Omental fat pad (tissue), 4 donors: ENCODE results near the gene GPR15LG. TPM values are rescaled to one million over a fixed set of nuclear protein-coding genes. Genes with fewer than 3 reads are reported as not detected.

Experiments used
- ATAC-seq: fragments of 150-250 bp; one replicate; pipeline ENCODE4 v1.9.1; 2016; ENCODE audit warnings: mild to moderate bottlenecking, moderate library complexity; ENCODE audit not compliant: low FRiP score
- DNase-seq: peaks from one replicate; pipeline ENCODE4 v3.0.0-alpha.2; 2019; ENCODE audit warnings: low spot score
- total RNA-seq, 4 donors: library from RNA; depleted of rRNA; stranded (reverse); fragments of >200 nt; gene quantifications; one replicate each; pipeline ENCODE4 v1.1.0, GENCODE V29; 2016
- TF ChIP-seq, protein P1 (sequence below), 3 donors: fragments of 450-650 bp; IDR thresholded peaks; one replicate each; pipeline ENCODE4 v1.5.1; 2016 to 2017; ENCODE audit warnings: antibody characterized with exemption in 3 of 3, mild to moderate bottlenecking in 3 of 3, moderate library complexity in 2 of 3

Gene GPR15LG
- total RNA-seq, 4 donors from 2014 or later = not detected

DNA sequence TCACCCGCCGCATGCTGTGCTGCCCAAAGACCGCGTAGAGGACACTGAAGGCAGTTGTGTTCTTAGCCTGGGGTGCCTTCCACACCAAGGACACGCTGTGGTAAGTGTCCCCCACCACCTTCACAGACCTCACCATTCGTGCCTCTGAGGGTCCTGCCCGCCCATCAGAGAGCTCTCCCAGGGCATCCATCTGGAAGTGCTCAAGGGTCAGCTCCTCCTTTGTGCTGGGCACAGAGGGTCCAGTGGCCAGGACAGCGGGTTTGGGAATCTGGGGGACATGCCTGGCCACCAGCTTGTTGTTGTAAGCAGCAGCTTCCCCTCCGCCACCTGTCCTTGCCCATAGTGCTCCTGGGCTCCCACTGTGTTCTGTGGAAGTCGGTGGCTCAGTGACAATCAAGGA is 58.8 kb downstream of the GPR15LG start:
- TF ChIP-seq, protein P1, sequence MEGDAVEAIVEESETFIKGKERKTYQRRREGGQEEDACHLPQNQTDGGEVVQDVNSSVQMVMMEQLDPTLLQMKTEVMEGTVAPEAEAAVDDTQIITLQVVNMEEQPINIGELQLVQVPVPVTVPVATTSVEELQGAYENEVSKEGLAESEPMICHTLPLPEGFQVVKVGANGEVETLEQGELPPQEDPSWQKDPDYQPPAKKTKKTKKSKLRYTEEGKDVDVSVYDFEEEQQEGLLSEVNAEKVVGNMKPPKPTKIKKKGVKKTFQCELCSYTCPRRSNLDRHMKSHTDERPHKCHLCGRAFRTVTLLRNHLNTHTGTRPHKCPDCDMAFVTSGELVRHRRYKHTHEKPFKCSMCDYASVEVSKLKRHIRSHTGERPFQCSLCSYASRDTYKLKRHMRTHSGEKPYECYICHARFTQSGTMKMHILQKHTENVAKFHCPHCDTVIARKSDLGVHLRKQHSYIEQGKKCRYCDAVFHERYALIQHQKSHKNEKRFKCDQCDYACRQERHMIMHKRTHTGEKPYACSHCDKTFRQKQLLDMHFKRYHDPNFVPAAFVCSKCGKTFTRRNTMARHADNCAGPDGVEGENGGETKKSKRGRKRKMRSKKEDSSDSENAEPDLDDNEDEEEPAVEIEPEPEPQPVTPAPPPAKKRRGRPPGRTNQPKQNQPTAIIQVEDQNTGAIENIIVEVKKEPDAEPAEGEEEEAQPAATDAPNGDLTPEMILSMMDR (IDR thresholded peaks at IDR 0.05) = no peak
- no peak for ATAC-seq
- no peak for DNase-seq

DNA sequence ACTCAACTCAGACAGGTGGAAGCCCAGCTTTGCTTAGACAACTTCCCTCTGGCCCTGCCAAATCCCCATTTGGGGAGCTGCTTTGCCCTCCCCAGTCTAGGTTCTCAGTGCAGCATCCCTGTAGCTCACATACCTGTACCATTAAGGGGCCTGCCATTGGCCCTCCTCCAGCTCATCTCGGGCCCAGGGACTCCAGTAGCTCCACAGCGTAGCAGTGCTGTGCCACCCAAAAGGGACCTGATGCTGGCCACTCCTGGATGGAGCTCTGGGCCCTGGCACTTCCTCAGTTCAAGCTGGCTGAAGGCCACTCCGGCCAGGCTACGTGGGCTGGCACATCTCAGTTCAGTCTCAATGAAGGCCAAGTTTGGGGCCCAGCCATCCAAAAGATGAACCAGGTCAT is 60.3 kb downstream of the GPR15LG start:
- ATAC-seq (no peak), DNase-seq (no peak)
- TF ChIP-seq, protein P1 (IDR thresholded peaks at IDR 0.05) = no peak

- ATAC-seq = no peak
- DNase-seq = no peak
- TF ChIP-seq, protein P1 (IDR thresholded peaks at IDR 0.05) = no peak
Measured at GRCh38 chr10:84234479-84234878, 60.9 kb downstream of the GPR15LG start.

Other genes starting within 250 kb of the GPR15LG start
- gene GHITM, start 34.3 kb upstream of the GPR15LG start, total RNA-seq = 100 to 1,000 TPM; 110 to 165 (median 149) TPM
- under 1 TPM in 2 of 4 donors, not detected in 2; 0.16 to 0.24 TPM for gene CDHR1, start 20.7 kb downstream of the GPR15LG start, total RNA-seq
- gene LRIT2, start 51.7 kb downstream of the GPR15LG start, total RNA-seq = not detected
- gene LRIT1, start 67.7 kb downstream of the GPR15LG start, total RNA-seq = not detected
- 1 to 10 TPM in 3 of 4 donors, not detected in 1; 1.5 to 3.3 (median 2.8) TPM for gene RGR, start 71.3 kb downstream of the GPR15LG start, total RNA-seq
- gene CCSER2, start 154.8 kb downstream of the GPR15LG start, total RNA-seq = 10 to 100 TPM; 41.2 to 61.9 (median 47.7) TPM